GM12878 (cell line): ENCODE results near the gene SLC29A4.

ENCODE experiments used
- CTCF ChIP-seq, 3 experiments: IDR thresholded peaks in 2 of 3; conservative IDR thresholded peaks in 1 of 3; 2 replicates each; pipeline ENCODE4 v1.5.1; 2011; ENCODE audit warnings: low read depth in 3 of 3, low read length in 3 of 3, mild to moderate bottlenecking in 3 of 3, control low read depth in 2 of 3, moderate library complexity in 2 of 3, inconsistent platforms in 1 of 3, mixed read lengths in 1 of 3; ENCODE audit not compliant: control insufficient read depth in 2 of 3, insufficient read depth in 1 of 3; ENCODE audit errors: extremely low read depth in 1 of 3
- HCFC1 ChIP-seq: fragments of 150-350 bp; IDR thresholded peaks from 2 replicates; pipeline ENCODE4 v1.6.1; 2014; ENCODE audit warnings: low read length
- POLR2A ChIP-seq: IDR thresholded peaks from 2 replicates; pipeline ENCODE4 v1.6.1; 2011; ENCODE audit warnings: low read depth, mild to moderate bottlenecking, low read length
- TCF12 ChIP-seq: IDR thresholded peaks from 2 replicates; pipeline ENCODE4 v1.6.1; 2011; ENCODE audit warnings: low read depth, mild to moderate bottlenecking, low read length
- TCF7 ChIP-seq: IDR thresholded peaks from 2 replicates; pipeline ENCODE4 v1.6.1; 2014; ENCODE audit warnings: antibody characterized with exemption, borderline replicate concordance
- ZZZ3 ChIP-seq: IDR thresholded peaks from 2 replicates; pipeline ENCODE4 v1.6.1; 2011; ENCODE audit warnings: low read depth; ENCODE audit not compliant: control insufficient read depth, insufficient read length
- TF ChIP-seq, protein P1 (sequence below): fragments of 450-650 bp; IDR thresholded peaks from 2 replicates; pipeline ENCODE4 v1.6.1; 2017; ENCODE audit warnings: mild to moderate bottlenecking
- TF ChIP-seq, protein P2 (sequence below): IDR thresholded peaks from 2 replicates; pipeline ENCODE4 v1.6.1; 2012; ENCODE audit warnings: low read depth, low read length, improper control_type of control experiment

DNA sequence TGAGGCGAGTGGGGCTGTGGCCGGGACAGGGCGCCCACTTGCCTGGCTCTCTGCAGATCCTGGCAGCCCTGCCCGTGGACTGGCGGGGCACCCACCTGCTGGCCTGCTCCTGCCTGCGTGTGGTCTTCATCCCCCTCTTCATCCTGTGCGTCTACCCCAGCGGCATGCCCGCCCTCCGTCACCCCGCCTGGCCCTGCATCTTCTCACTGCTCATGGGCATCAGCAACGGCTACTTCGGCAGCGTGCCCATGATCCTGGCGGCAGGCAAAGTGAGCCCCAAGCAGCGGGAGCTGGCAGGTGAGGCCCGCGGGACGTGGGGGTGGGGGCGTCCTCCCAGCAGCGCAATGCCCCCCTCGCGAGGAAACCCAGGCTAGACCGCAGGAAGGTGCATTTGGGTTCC is 17.6 kb downstream of the SLC29A4 start:
- no peak for TF ChIP-seq ZZZ3
- TF ChIP-seq, protein P1, sequence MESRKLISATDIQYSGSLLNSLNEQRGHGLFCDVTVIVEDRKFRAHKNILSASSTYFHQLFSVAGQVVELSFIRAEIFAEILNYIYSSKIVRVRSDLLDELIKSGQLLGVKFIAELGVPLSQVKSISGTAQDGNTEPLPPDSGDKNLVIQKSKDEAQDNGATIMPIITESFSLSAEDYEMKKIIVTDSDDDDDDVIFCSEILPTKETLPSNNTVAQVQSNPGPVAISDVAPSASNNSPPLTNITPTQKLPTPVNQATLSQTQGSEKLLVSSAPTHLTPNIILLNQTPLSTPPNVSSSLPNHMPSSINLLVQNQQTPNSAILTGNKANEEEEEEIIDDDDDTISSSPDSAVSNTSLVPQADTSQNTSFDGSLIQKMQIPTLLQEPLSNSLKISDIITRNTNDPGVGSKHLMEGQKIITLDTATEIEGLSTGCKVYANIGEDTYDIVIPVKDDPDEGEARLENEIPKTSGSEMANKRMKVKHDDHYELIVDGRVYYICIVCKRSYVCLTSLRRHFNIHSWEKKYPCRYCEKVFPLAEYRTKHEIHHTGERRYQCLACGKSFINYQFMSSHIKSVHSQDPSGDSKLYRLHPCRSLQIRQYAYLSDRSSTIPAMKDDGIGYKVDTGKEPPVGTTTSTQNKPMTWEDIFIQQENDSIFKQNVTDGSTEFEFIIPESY: no peak
- TF ChIP-seq POLR2A: no peak
- TF ChIP-seq, protein P2, sequence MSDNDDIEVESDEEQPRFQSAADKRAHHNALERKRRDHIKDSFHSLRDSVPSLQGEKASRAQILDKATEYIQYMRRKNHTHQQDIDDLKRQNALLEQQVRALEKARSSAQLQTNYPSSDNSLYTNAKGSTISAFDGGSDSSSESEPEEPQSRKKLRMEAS: no peak
- no peak for TF ChIP-seq TCF7
- no peak for TF ChIP-seq CTCF (IDR thresholded peaks at IDR 0.05 in 2 of 3, conservative IDR thresholded peaks at IDR 0.05 in 1 of 3; ENCODE audit: control insufficient read depth in 2 of 3, extremely low read depth in 1 of 3, insufficient read depth in 1 of 3, low read depth in 3 of 3, low read length in 3 of 3)
- TF ChIP-seq HCFC1: no peak
- no peak for TF ChIP-seq TCF12
